Brain pericyte (primary cell): Measurements from ENCODE around the gene HOXA11.

Source experiments
- DNase-seq: peaks from one replicate; pipeline ENCODE4 v3.0.0-alpha.2; 2012; ENCODE audit warnings: low read depth, low spot score

HOXA11 gene

GRCh38 chr7:27180431-27181420 lies 4.3 kb downstream of the HOXA11 start:
- no peak for DNase-seq

- DNase-seq: no peak
Measured at GRCh38 chr7:27179503-27180430, 5.3 kb downstream of the HOXA11 start.

- DNase-seq: no peak
Measured at GRCh38 chr7:27179030-27179429, 6.0 kb downstream of the HOXA11 start.

- DNase-seq: no peak
Measured at GRCh38 chr7:27178366-27178765, 6.7 kb downstream of the HOXA11 start.

- no peak for DNase-seq
Measured at GRCh38 chr7:27177795-27178320, 7.2 kb downstream of the HOXA11 start.

GRCh38 chr7:27176962-27177794 lies 7.9 kb downstream of the HOXA11 start:
- no peak for DNase-seq

- DNase-seq: no peak
Measured at GRCh38 chr7:27176524-27176845, 8.5 kb downstream of the HOXA11 start.

- DNase-seq: no peak
Measured at GRCh38 chr7:27175626-27176523, 9.2 kb downstream of the HOXA11 start.

- no peak for DNase-seq
Measured at GRCh38 chr7:27174874-27175625, 10.0 kb downstream of the HOXA11 start.

- DNase-seq: no peak
Measured at GRCh38 chr7:27173956-27174873, 10.8 kb downstream of the HOXA11 start, which contains the start of gene HOXA10. HOXA10 (minus strand) TSS chr7:27174320; CDS start chr7:27174306, 14 bp downstream.

GRCh38 chr7:27173511-27173955 lies 11.5 kb downstream of the HOXA11 start:
- DNase-seq: no peak

GRCh38 chr7:27172823-27173510 lies 12.1 kb downstream of the HOXA11 start:
- DNase-seq: no peak

- DNase-seq: no peak
Measured at GRCh38 chr7:27172315-27172774, 12.7 kb downstream of the HOXA11 start.

- no peak for DNase-seq
Measured at GRCh38 chr7:27171637-27172314, 13.3 kb downstream of the HOXA11 start.

GRCh38 chr7:27171325-27171636 lies 13.8 kb downstream of the HOXA11 start:
- no peak for DNase-seq

- DNase-seq: no peak
Measured at GRCh38 chr7:27170426-27171324, 14.4 kb downstream of the HOXA11 start.
